Psoas muscle (tissue), 8 donors: ENCODE data around the gene NAA20. TPM values are rescaled to one million over a fixed set of nuclear protein-coding genes. Genes with fewer than 3 reads are reported as not detected.

ENCODE experiments used
- ATAC-seq, 4 donors: fragments of 200-7000 bp; cut with Tn5 transposase; one replicate each; pipeline ENCODE4 v1.9.1; 2020; ENCODE audit warnings: moderate library complexity in 3 of 4, mild to moderate bottlenecking in 2 of 4
- DNase-seq, 2 donors: peaks; one replicate each; pipeline ENCODE4 v3.0.0-alpha.2; 2020
- H3K27ac ChIP-seq: fragments of 200-600 bp; one replicate; pipeline ENCODE4 v1.8.0; 2022
- H3K27me3 ChIP-seq, 3 donors: fragments of 200-600 bp in 1 of 3; one replicate each; pipeline versions ENCODE4 v1.6.1 to v1.8.0; 2013 to 2022; ENCODE audit warnings: low read length in 2 of 3, mild to moderate bottlenecking in 2 of 3, moderate library complexity in 1 of 3; ENCODE audit not compliant: insufficient read depth in 3 of 3
- H3K36me3 ChIP-seq, 2 donors: fragments of 200-600 bp in 1 of 2; one replicate each; pipeline versions ENCODE4 v1.6.1 to v1.8.0; 2013 to 2022; ENCODE audit warnings: low read depth in 1 of 2, mild to moderate bottlenecking in 1 of 2, moderate library complexity in 1 of 2; ENCODE audit not compliant: insufficient read depth in 1 of 2
- H3K4me1 ChIP-seq: fragments of 200-600 bp; one replicate; pipeline ENCODE4 v1.8.0; 2022
- H3K4me3 ChIP-seq: fragments of 200-600 bp; one replicate; pipeline ENCODE4 v1.8.0; 2022; ENCODE audit warnings: mild to moderate bottlenecking
- H3K9me3 ChIP-seq: fragments of 200-600 bp; one replicate; pipeline ENCODE4 v1.8.0; 2022
- CTCF ChIP-seq: fragments of 200-600 bp; IDR thresholded peaks from one replicate; pipeline ENCODE4 v1.8.0; 2022; ENCODE audit warnings: antibody characterized with exemption
- WGBS, 3 donors: extraction: QIAGEN DNeasy Blood & Tissue Kit; methylation state at CpG; one replicate each; pipeline versions ENCODE4 v1.1.6 to v1.1.7; 2013; 5-methylcytosine and 5-hydroxymethylcytosine counted together
- intact Hi-C, 2 donors: fragments of 100-400 bp; cut with DNase I; formaldehyde crosslinking; loops; one replicate each; pipeline versions ENCODE4 v1.11.0 to v1.14.2; 2022
- polyA plus RNA-seq, 3 donors: library from polyadenylated mRNA; stranded (reverse); fragments of 200-250 nt; gene quantifications; one replicate each; pipeline ENCODE4 v1.2.3, GENCODE V29; 2013
- total RNA-seq, 4 donors: library from RNA; stranded (reverse); fragmentation: NEBNext Ultra II Directional in 2 of 4; extraction: Animal tissue kit (Norgen Biotek cat#: 25700) in 2 of 4; gene quantifications; one replicate each; pipeline versions ENCODE4 v1.2.1 to v1.2.4, GENCODE V29; 2021 to 2023
- donor health status: healthy with polysubstance abuse.
- donor health status: DM: no; HTN: no; CAD: no; lungs with moderate emphysema.
- donor health status: Bipolar disorder and iron deficiency.
- donor health status: healthy.
- donor health status: DM: yes; HTN: yes; CAD: no.
- donor health status: DM: no; HTN: no; CAD: no.
- donor health status: DM: no; HTN: no; CAD: no.
- donor health status: DM: yes; HTN: yes; CAD: no.

The NAA20 gene
- total and polyA plus RNA-seq, 7 donors: 64.2 to 121 (median 95.4) TPM

- peak within 1 kb of the TSS; percentile 91 for H3K27ac ChIP-seq
- 0% methylated on average over 67 of the region's 67 CpGs for WGBS, 3 donors
Observed at GRCh38 chr20:20052074-20052970, 35.2 kb downstream of the NAA20 start, which contains the start of the genes CFAP61 and CRNKL1. TSS of gene CFAP61 (plus strand) at chr20:20052532. CDS start at chr20:20056654, 4,122 bp downstream. TSS of gene CRNKL1 (minus strand) at chr20:20052466. CDS start at chr20:20052342, 124 bp downstream.

GRCh38 chr20:20060234-20060998 is 43.3 kb downstream of the NAA20 start:
- ATAC-seq (peak in 1 of 4 donors; percentile 19), DNase-seq (no peak)
- intact Hi-C loops: no loop called here
- H3K27me3 ChIP-seq: peaks cover 0 to 2% (median 0%) of the 10 kb centered on the region in 3 donors
- no peaks in the 10 kb centered on the region for H3K9me3 ChIP-seq
- 68 to 78% (median 71%) methylated on average over 6 of the region's 6 CpGs for WGBS, 3 donors
- no peaks in the 10 kb centered on the region for H3K36me3 ChIP-seq
- no peaks in the 10 kb centered on the region for H3K4me1 ChIP-seq
- H3K27ac ChIP-seq: no peak overlapping the region
- H3K4me3 ChIP-seq: no peak overlapping the region
- TF ChIP-seq CTCF: no peak

More at GRCh38 chr20:20052074-20052970, 35.2 kb downstream of the NAA20 start, which contains the start of the genes CFAP61 and CRNKL1:
- TF ChIP-seq CTCF: no peak
- Histone ChIP-seq H3K4me1 (peaks cover 9% of the 10 kb centered on the region), H3K27me3 (no peaks in the 10 kb centered on the region), H3K4me3 (peak within 1 kb of the TSS; percentile 91), H3K9me3 (no peaks in the 10 kb centered on the region), H3K36me3 (peaks cover 9 to 36% of the 10 kb centered on the region in 2 donors)
- peak; percentile 98 to 99 (median 98) for ATAC-seq
- intact Hi-C loops: loop anchor here in 1 of 2 donors (5.0 kb wide), 1 partner anchor 35 kb away; the partner anchor contains the start of gene NAA20
- DNase-seq: peak; percentile 95 to 98

- peak in 1 of 4 donors; percentile 69 for ATAC-seq
- no peak for TF ChIP-seq CTCF
- Histone ChIP-seq H3K27me3 (no peaks in the 10 kb centered on the region), H3K4me1 (no peaks in the 10 kb centered on the region), H3K9me3 (no peaks in the 10 kb centered on the region), H3K4me3 (no peak overlapping the region), H3K36me3 (no peaks in the 10 kb centered on the region), H3K27ac (no peak overlapping the region)
- DNase-seq: no peak
- WGBS, 3 donors: 66 to 68% (median 68%) methylated on average over 12 of the region's 12 CpGs
- intact Hi-C loops: no loop called here
Observed at GRCh38 chr20:20063941-20064702, 47.0 kb downstream of the NAA20 start.

GRCh38 chr20:20065361-20065760 is 48.2 kb downstream of the NAA20 start:
- intact Hi-C loops: no loop called here
- no peak overlapping the region for H3K27ac ChIP-seq
- DNase-seq: no peak
- no peaks in the 10 kb centered on the region for H3K4me1 ChIP-seq
- H3K36me3 ChIP-seq: no peaks in the 10 kb centered on the region
- TF ChIP-seq CTCF: no peak
- no peaks in the 10 kb centered on the region for H3K9me3 ChIP-seq
- ATAC-seq: no peak
- no peak overlapping the region for H3K4me3 ChIP-seq
- 54 to 69% (median 65%) methylated on average over 1 of the region's 1 CpG for WGBS, 3 donors
- no peaks in the 10 kb centered on the region for H3K27me3 ChIP-seq
